K562 (cell line): ENCODE results near the gene FERMT3. TPM values are rescaled to one million over a fixed set of nuclear protein-coding genes. Genes with fewer than 3 reads are reported as not detected.

ENCODE experiments used
- DACH1 ChIP-seq: fragments of 450-650 bp; IDR thresholded peaks from 2 replicates; pipeline ENCODE4 v1.6.1; 2018; ENCODE audit not compliant: partially characterized antibody
- EHMT2 ChIP-seq: fragments of 450-650 bp; IDR thresholded peaks from 2 replicates; pipeline ENCODE4 v1.6.1; 2018; ENCODE audit warnings: antibody characterized with exemption
- FOXA3 ChIP-seq, 2 experiments: fragments of 450-650 bp in 1 of 2; sonication (generic) in 1 of 2; formaldehyde crosslinking; IDR thresholded peaks in 1 of 2; conservative IDR thresholded peaks in 1 of 2; 2 replicates each; pipeline versions ENCODE4 v1.4.0 to v1.8.0; 2020 to 2022; ENCODE audit warnings: mild to moderate bottlenecking in 2 of 2, missing genetic modification reagents in 1 of 2
- NCOR1 ChIP-seq: fragments of 450-650 bp; IDR thresholded peaks from 2 replicates; pipeline ENCODE4 v1.6.1; 2016; ENCODE audit warnings: mild to moderate bottlenecking, moderate library complexity
- PREB ChIP-seq: sonication (generic); formaldehyde crosslinking; IDR thresholded peaks from 2 replicates; pipeline ENCODE4 v1.8.1; 2023; ENCODE audit warnings: mild to moderate bottlenecking, missing genetic modification reagents
- RAD21 ChIP-seq, 2 experiments: fragments of 250-450 bp in 1 of 2; fragments of 450-650 bp in 1 of 2; sonication (Bioruptor Pico) in 1 of 2; formaldehyde crosslinking in 1 of 2; IDR thresholded peaks in 1 of 2; conservative IDR thresholded peaks in 1 of 2; 2 replicates each; pipeline versions ENCODE4 v1.4.0 to v1.8.0; 2020 to 2022; ENCODE audit warnings: mild to moderate bottlenecking in 2 of 2, moderate library complexity in 1 of 2
- RNF2 ChIP-seq: sonication (generic); IDR thresholded peaks from 2 replicates; pipeline ENCODE4 v1.6.1; 2016
- TOE1 ChIP-seq, 2 experiments: fragments of 450-650 bp in 1 of 2; sonication (generic) in 1 of 2; formaldehyde crosslinking in 1 of 2; IDR thresholded peaks; 2 replicates each; pipeline versions ENCODE4 v1.7.1 to v1.8.0; 2016 to 2022; ENCODE audit warnings: borderline replicate concordance in 2 of 2, mild to moderate bottlenecking in 2 of 2, antibody characterized with exemption in 1 of 2, inconsistent platforms in 1 of 2, low read depth in 1 of 2, missing genetic modification reagents in 1 of 2, moderate library complexity in 1 of 2
- YBX1 ChIP-seq: fragments of 450-650 bp; IDR thresholded peaks from 2 replicates; pipeline ENCODE4 v1.7.1; 2016; ENCODE audit warnings: mild to moderate bottlenecking
- YY1 ChIP-seq, 3 experiments: IDR thresholded peaks; 2 replicates each; pipeline ENCODE4 v1.6.1; 2011; ENCODE audit warnings: low read length in 2 of 3, mild to moderate bottlenecking in 2 of 3, moderate library complexity in 2 of 3, borderline replicate concordance in 1 of 3, control low read depth in 1 of 3, low read depth in 1 of 3; ENCODE audit not compliant: insufficient read depth in 3 of 3, insufficient replicate concordance in 2 of 3, control insufficient read depth in 1 of 3, insufficient read length in 1 of 3; ENCODE audit errors: extremely low read depth in 1 of 3
- ZNF274 ChIP-seq: IDR thresholded peaks from 2 replicates; pipeline ENCODE4 v1.6.1; 2011; ENCODE audit warnings: low read depth, mild to moderate bottlenecking, low read length, moderate library complexity, borderline replicate concordance
- ZNF398 ChIP-seq: fragments of 250-450 bp; sonication (Bioruptor Pico); IDR thresholded peaks from 2 replicates; pipeline ENCODE4 v1.8.0; 2021; ENCODE audit warnings: moderate library complexity, mild to moderate bottlenecking, inconsistent platforms
- ZNF512 ChIP-seq: IDR thresholded peaks from 2 replicates; pipeline ENCODE4 v1.6.1; 2016; ENCODE audit warnings: missing genetic modification characterization, missing compliant biosample characterization
- polyA plus RNA-seq, 8 experiments: library from polyadenylated mRNA; depleted of rRNA in 4 of 8; stranded (reverse) in 5 of 8; unstranded in 3 of 8; fragments of >200 nt; fragmentation: Nextera tagmentation in 2 of 8; fragmentation: Illumina TruSeq in 1 of 8; extraction: Ambion mirVana in 2 of 8; extraction: Trizol in 1 of 8; gene quantifications; 2 replicates each; pipeline versions ENCODE4 v1.2.1 to v1.2.3, GENCODE V29; 2011 to 2014; ENCODE audit warnings: inconsistent platforms in 1 of 8, missing spikeins in 1 of 8
- total RNA-seq, 7 experiments: library from RNA; depleted of rRNA in 6 of 7; stranded (reverse); fragments of >200 nt in 6 of 7; fragmentation: Illumina TruSeq in 2 of 7; extraction: Trizol in 2 of 7; gene quantifications; 2 replicates each; pipeline versions ENCODE4 v1.2.1 to v1.2.3, GENCODE V29; 2011 to 2021; ENCODE audit warnings: low replicate concordance in 1 of 7
- TF ChIP-seq, protein P1 (sequence below), 2 experiments: fragments of 450-650 bp in 1 of 2; sonication (generic) in 1 of 2; formaldehyde crosslinking in 1 of 2; IDR thresholded peaks in 1 of 2; conservative IDR thresholded peaks in 1 of 2; 2 replicates each; pipeline versions ENCODE4 v1.6.1 to v1.8.1; 2016 to 2023; ENCODE audit warnings: mild to moderate bottlenecking in 2 of 2, moderate library complexity in 2 of 2, inconsistent platforms in 1 of 2, missing genetic modification reagents in 1 of 2
- TF ChIP-seq, protein P2 (sequence below), 3 experiments: fragments of 200-800 bp in 1 of 3; sonication (Bioruptor generic) in 1 of 3; sonication (generic) in 1 of 3; formaldehyde crosslinking in 1 of 3; IDR thresholded peaks; 2 replicates each; pipeline versions ENCODE4 v1.6.1 to v1.8.0; 2016 to 2022; ENCODE audit warnings: mild to moderate bottlenecking in 2 of 3, missing compliant biosample characterization in 2 of 3, missing genetic modification characterization in 2 of 3, missing genetic modification reagents in 1 of 3

FERMT3 gene
- total and polyA plus RNA-seq, 9 of the 15 experiments (the other 6 are each of a cell fraction or from before 2014, with no cell fraction given), result 3.2 to 275 (median 79.7) TPM

GRCh38 chr11:64206457-64207255 is at the start of gene FERMT3 (continued):
- TF ChIP-seq YY1 (IDR thresholded peaks at IDR 0.05; ENCODE audit: borderline replicate concordance in 1 of 3, control insufficient read depth in 1 of 3, extremely low read depth in 1 of 3, insufficient read depth in 3 of 3, insufficient read length in 1 of 3, insufficient replicate concordance in 2 of 3, low read depth in 1 of 3, low read length in 2 of 3), result no peak
- TF ChIP-seq PREB (CRISPR knock-in tag), result no peak
- TF ChIP-seq DACH1, result no peak
- peak in 1 of 2 experiments; percentile 11; a peak in 1 of 4 replicates for TF ChIP-seq RAD21 (CRISPR knock-in tag; conservative IDR thresholded peaks at IDR 0.05 in 1 of 2, IDR thresholded peaks at IDR 0.05 in 1 of 2)
- TF ChIP-seq, protein P1, sequence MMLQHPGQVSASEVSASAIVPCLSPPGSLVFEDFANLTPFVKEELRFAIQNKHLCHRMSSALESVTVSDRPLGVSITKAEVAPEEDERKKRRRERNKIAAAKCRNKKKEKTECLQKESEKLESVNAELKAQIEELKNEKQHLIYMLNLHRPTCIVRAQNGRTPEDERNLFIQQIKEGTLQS (IDR thresholded peaks at IDR 0.05), result no peak
- TF ChIP-seq, protein P1 (CRISPR knock-in tag; conservative IDR thresholded peaks at IDR 0.05), result no peak
- TF ChIP-seq EHMT2, result no peak
- no peak; the same call in 1 of the 2 replicates for TF ChIP-seq TOE1 (IDR thresholded peaks at IDR 0.05; ENCODE audit: borderline replicate concordance)
- TF ChIP-seq TOE1 (CRISPR knock-in tag; IDR thresholded peaks at IDR 0.05; ENCODE audit: borderline replicate concordance, low read depth), result peak; percentile 72; the same call in 1 of the 2 replicates
- no peak for TF ChIP-seq ZNF512 (tag)
- TF ChIP-seq FOXA3 (CRISPR knock-in tag; conservative IDR thresholded peaks at IDR 0.05 in 1 of 2, IDR thresholded peaks at IDR 0.05 in 1 of 2), result peak in 1 of 2 experiments; percentile 61; a peak in 1 of 4 replicates
- TF ChIP-seq, protein P2, sequence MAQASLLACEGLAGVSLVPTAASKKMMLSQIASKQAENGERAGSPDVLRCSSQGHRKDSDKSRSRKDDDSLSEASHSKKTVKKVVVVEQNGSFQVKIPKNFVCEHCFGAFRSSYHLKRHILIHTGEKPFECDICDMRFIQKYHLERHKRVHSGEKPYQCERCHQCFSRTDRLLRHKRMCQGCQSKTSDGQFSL (CRISPR knock-in tag; IDR thresholded peaks at IDR 0.05), result peak; percentile 91
- TF ChIP-seq, protein P2 (tag; IDR thresholded peaks at IDR 0.05), result peak in 1 of 2 experiments; percentile 82; a peak in 2 of 4 replicates
- TF ChIP-seq ZNF398, result no peak
- TF ChIP-seq NCOR1, result 0 out of 2 replicates have a peak, but pooled peaks have one; percentile 24
- no peak for TF ChIP-seq ZNF274
- TF ChIP-seq YBX1, result no peak
- peak; percentile 65; the same call in 1 of the 2 replicates for TF ChIP-seq RNF2
